OCI-LY3 (cell line): ENCODE results near the gene TTC21A.

ENCODE experiments used
- H2AFZ ChIP-seq: fragments of 200-600, 300-600 bp; shearing (Covaris generic); 2 replicates; pipeline ENCODE4 v1.6.0; 2014; ENCODE audit warnings: antibody characterized with exemption, low read depth, low read length
- H3K27ac ChIP-seq: fragments of 200-600, 300-600 bp; sonication (generic); 2 replicates; pipeline ENCODE4 v1.5.1; 2014; ENCODE audit warnings: mild to moderate bottlenecking, low read length, moderate library complexity, mixed read lengths
- H3K27me3 ChIP-seq: fragments of 200-600, 300-600 bp; sonication (generic); 2 replicates; pipeline ENCODE4 v1.6.1; 2014; ENCODE audit warnings: low read depth, low read length, mixed read lengths
- H3K36me3 ChIP-seq: fragments of 200-600, 300-600 bp; sonication (generic); replicated peaks from 2 replicates; pipeline ENCODE3; 2014; ENCODE audit warnings: low read depth, low read length, mixed read lengths
- H3K4me1 ChIP-seq: fragments of 300-600, 200-600 bp; sonication (generic); 2 replicates; pipeline ENCODE4 v1.6.1; 2014; ENCODE audit warnings: low read length, mixed read lengths
- H3K4me2 ChIP-seq: fragments of 200-600, 300-600 bp; sonication (generic); 2 replicates; pipeline ENCODE4 v1.6.1; 2014; ENCODE audit warnings: low read length, mixed read lengths
- H3K4me3 ChIP-seq: fragments of 300-600, 200-600 bp; sonication (generic); 2 replicates; pipeline ENCODE4 v1.5.1; 2014; ENCODE audit warnings: antibody characterized with exemption, mild to moderate bottlenecking, low read length, moderate library complexity
- H3K79me2 ChIP-seq: fragments of 300-600, 200-600 bp; shearing (Covaris generic); 2 replicates; pipeline ENCODE4 v1.6.1; 2014; ENCODE audit warnings: mild to moderate bottlenecking, low read length, mixed read lengths
- H3K9ac ChIP-seq: fragments of 300-600, 200-600 bp; shearing (Covaris generic); 2 replicates; pipeline ENCODE4 v1.6.0; 2014; ENCODE audit warnings: mild to moderate bottlenecking, low read length, moderate library complexity
- H3K9me3 ChIP-seq: fragments of 200-600, 300-600 bp; shearing (Covaris generic); 2 replicates; pipeline ENCODE4 v1.6.1; 2014; ENCODE audit warnings: low read length, mixed read lengths; ENCODE audit not compliant: insufficient read depth
- H4K20me1 ChIP-seq: fragments of 200-600, 300-600 bp; sonication (generic); 2 replicates; pipeline ENCODE4 v1.6.1; 2016; ENCODE audit warnings: low read length, mixed read lengths; ENCODE audit not compliant: insufficient read depth
- CTCF ChIP-seq: fragments of 200-600, 300-600 bp; sonication (generic); IDR thresholded peaks from 2 replicates; pipeline ENCODE4 v1.5.1; 2014; ENCODE audit warnings: antibody characterized with exemption, low read length, low read depth
- EZH2phosphoT487 ChIP-seq: fragments of 200-600 bp; shearing (Covaris generic); IDR thresholded peaks from 2 replicates; pipeline ENCODE4 v1.6.1; 2018; ENCODE audit warnings: antibody characterized with exemption, mixed run types, low read depth

The TTC21A gene

GRCh38 chr3:39130693-39131265, 23.3 kb downstream of the TTC21A start:
- no peaks in the 10 kb centered on the region for H3K27me3 ChIP-seq
- H3K4me2 ChIP-seq = no peak overlapping the region
- peaks cover 21% of the 10 kb centered on the region for H3K4me1 ChIP-seq
- H3K4me3 ChIP-seq = no peak overlapping the region
- no peak overlapping the region for H2AFZ ChIP-seq
- H4K20me1 ChIP-seq = no peaks in the 10 kb centered on the region
- TF ChIP-seq EZH2phosphoT487 = no peak
- H3K79me2 ChIP-seq = no peaks in the 10 kb centered on the region
- H3K27ac ChIP-seq = no peak overlapping the region
- no peaks in the 10 kb centered on the region for H3K9me3 ChIP-seq
- no peaks in the 10 kb centered on the region for H3K36me3 ChIP-seq
- no peak overlapping the region for H3K9ac ChIP-seq

DNA sequence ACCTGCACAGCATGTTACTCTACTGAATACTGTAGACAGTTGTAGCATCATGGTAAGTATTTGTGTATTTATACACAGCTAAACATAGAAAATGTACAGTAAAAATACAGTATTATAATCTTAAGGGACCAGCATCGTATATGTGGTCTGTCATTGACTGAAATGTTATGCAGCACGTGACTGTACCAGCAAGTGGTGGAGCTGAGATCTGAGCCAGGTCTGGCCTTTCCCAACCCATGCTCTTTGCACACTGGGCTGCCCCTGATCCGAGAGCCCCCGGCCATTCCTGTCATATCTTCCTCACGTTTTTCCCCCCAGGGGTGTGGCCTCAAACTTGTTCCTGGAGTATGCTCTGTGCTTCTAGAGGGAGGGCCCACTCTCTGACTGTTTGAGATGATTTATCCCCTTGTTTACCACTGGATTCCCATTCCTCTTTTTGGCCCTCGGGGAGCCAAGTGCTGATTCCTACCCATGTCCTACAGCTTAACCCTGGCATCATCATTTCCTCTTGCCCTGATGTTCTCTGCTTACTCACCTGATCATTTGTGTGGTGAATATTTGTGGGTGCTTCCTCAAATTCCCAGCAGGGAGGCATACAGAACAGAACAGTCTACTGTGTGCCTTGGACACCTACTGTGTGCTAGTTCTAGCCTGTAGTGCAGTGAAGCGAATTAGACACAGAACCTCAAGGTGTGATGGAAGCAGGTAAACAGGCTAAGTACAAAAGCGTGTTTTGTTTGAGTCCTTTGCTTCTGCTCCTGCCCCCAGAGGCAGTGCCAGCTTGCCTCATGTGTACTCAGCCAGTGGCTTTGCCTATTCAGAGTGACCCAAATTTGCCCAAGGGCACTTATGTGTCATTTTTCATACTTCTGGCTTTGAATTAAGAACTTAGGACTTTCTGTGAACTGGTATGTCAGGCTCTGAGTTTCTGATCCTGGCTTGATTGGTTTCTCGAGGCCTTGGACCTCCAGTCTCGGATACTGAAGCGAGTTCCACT, 24.9 kb downstream of the TTC21A start:
- no peak overlapping the region for H3K4me3 ChIP-seq
- H4K20me1 ChIP-seq = no peaks in the 10 kb centered on the region
- H3K4me1 ChIP-seq = peaks cover 7% of the 10 kb centered on the region
- no peak overlapping the region for H3K9ac ChIP-seq
- no peaks in the 10 kb centered on the region for H3K27me3 ChIP-seq
- no peaks in the 10 kb centered on the region for H3K36me3 ChIP-seq
- TF ChIP-seq CTCF (no peak), EZH2phosphoT487 (no peak)
- H3K9me3 ChIP-seq = no peaks in the 10 kb centered on the region
- H2AFZ ChIP-seq = no peak overlapping the region
- H3K27ac ChIP-seq = no peak overlapping the region
- no peak overlapping the region for H3K4me2 ChIP-seq
- no peaks in the 10 kb centered on the region for H3K79me2 ChIP-seq

- H2AFZ ChIP-seq = no peak overlapping the region
- no peak overlapping the region for H3K9ac ChIP-seq
- no peaks in the 10 kb centered on the region for H4K20me1 ChIP-seq
- no peaks in the 10 kb centered on the region for H3K27me3 ChIP-seq
- no peaks in the 10 kb centered on the region for H3K79me2 ChIP-seq
- no peaks in the 10 kb centered on the region for H3K9me3 ChIP-seq
- no peaks in the 10 kb centered on the region for H3K36me3 ChIP-seq
- no peak overlapping the region for H3K4me3 ChIP-seq
- H3K4me1 ChIP-seq = peaks cover 1% of the 10 kb centered on the region
- H3K4me2 ChIP-seq = no peak overlapping the region
- TF ChIP-seq EZH2phosphoT487 (no peak), CTCF (no peak)
- no peak overlapping the region for H3K27ac ChIP-seq
These were observed 25.6 kb downstream of the TTC21A start for GRCh38 chr3:39133093-39133490.

DNA sequence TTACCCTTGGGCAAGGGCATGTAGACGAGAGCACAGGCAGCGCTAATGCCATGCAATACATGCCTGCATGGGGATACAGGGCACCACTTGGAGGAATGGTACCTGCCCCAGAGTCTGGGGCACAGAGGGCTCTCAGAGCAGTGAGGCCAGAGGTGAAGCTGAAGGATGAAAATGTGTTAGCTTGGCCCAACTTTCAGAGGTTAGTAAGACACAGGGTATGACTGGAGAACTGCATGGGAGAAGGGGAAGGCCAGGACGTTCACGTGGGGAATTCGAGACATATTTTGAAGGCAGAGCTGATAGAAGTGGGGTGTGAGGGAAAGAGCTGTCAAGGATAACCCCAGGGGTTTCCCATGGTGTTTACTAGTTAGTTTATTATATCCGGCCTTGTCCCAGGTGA, 26.3 kb downstream of the TTC21A start:
- no peak overlapping the region for H3K4me2 ChIP-seq
- H3K27ac ChIP-seq = no peak overlapping the region
- no peak overlapping the region for H2AFZ ChIP-seq
- no peaks in the 10 kb centered on the region for H3K9me3 ChIP-seq
- no peaks in the 10 kb centered on the region for H3K79me2 ChIP-seq
- no peaks in the 10 kb centered on the region for H3K27me3 ChIP-seq
- no peak for TF ChIP-seq CTCF
- no peak for TF ChIP-seq EZH2phosphoT487
- H3K4me1 ChIP-seq = peaks cover 9% of the 10 kb centered on the region
- no peak overlapping the region for H3K9ac ChIP-seq
- no peak overlapping the region for H3K4me3 ChIP-seq
- no peaks in the 10 kb centered on the region for H3K36me3 ChIP-seq
- no peaks in the 10 kb centered on the region for H4K20me1 ChIP-seq
